GM04504 (cell line): ENCODE results near the gene SERTAD4.
"Not testable (repeated sequence)": the region's sequence is repeated elsewhere in the genome, so short reads cannot be mapped to it uniquely, and the experiment has no call there.

Experiments used
- DNase-seq: peaks from one replicate; pipeline ENCODE4 v3.0.0-alpha.2; 2012; ENCODE audit warnings: low read depth

Gene SERTAD4

GRCh38 chr1:210260096-210260495 lies 27.5 kb downstream of the SERTAD4 start:
- DNase-seq = no peak

- no peak for DNase-seq
These were observed 29.7 kb downstream of the SERTAD4 start for GRCh38 chr1:210262167-210262896.

- no peak for DNase-seq
These were observed 30.3 kb downstream of the SERTAD4 start for GRCh38 chr1:210262897-210263272.

- no peak for DNase-seq
These were observed 31.4 kb downstream of the SERTAD4 start for GRCh38 chr1:210263963-210264362.

GRCh38 chr1:210264496-210265380 lies 32.1 kb downstream of the SERTAD4 start:
- no peak for DNase-seq

- DNase-seq = not testable (repeated sequence)
These were observed 32.9 kb downstream of the SERTAD4 start for GRCh38 chr1:210265392-210265955.

GRCh38 chr1:210269981-210270380 lies 37.4 kb downstream of the SERTAD4 start:
- no peak for DNase-seq

- DNase-seq = no peak
These were observed 40.1 kb downstream of the SERTAD4 start for GRCh38 chr1:210272666-210273065.

GRCh38 chr1:210280221-210280620 lies 47.6 kb downstream of the SERTAD4 start:
- no peak for DNase-seq

GRCh38 chr1:210288116-210288515 lies 55.5 kb downstream of the SERTAD4 start:
- DNase-seq = no peak

- no peak for DNase-seq
These were observed 56.7 kb downstream of the SERTAD4 start for GRCh38 chr1:210289248-210289647.

- DNase-seq = no peak
These were observed 58.6 kb downstream of the SERTAD4 start for GRCh38 chr1:210291081-210291764.

- DNase-seq = peak; percentile 61
These were observed 59.2 kb downstream of the SERTAD4 start for GRCh38 chr1:210291786-210292230.

- no peak for DNase-seq
These were observed 59.8 kb downstream of the SERTAD4 start for GRCh38 chr1:210292231-210292871.

- DNase-seq = peak; percentile 90
These were observed 60.6 kb downstream of the SERTAD4 start for GRCh38 chr1:210293171-210293607.

GRCh38 chr1:210294999-210295745 lies 62.6 kb downstream of the SERTAD4 start:
- DNase-seq = peak; percentile 48
